Neural cell (in vitro differentiated cells): ENCODE results near the gene FUS. TPM values are rescaled to one million over a fixed set of nuclear protein-coding genes. Genes with fewer than 3 reads are reported as not detected.
"Not testable (repeated sequence)": the region's sequence is repeated elsewhere in the genome, so short reads cannot be mapped to it uniquely, and the experiment has no call there.

ENCODE experiments used
- H2AFZ ChIP-seq: fragments of 200-600, 300-800 bp; sonication (generic), shearing (Covaris generic); 2 replicates; pipeline ENCODE4 v1.6.0; 2014; ENCODE audit warnings: low read depth, mild to moderate bottlenecking, antibody characterized with exemption, low read length, moderate library complexity
- H3F3A ChIP-seq: fragments of 200-600 bp; shearing (Covaris generic); 2 replicates; pipeline ENCODE4 v1.6.1; 2016; ENCODE audit warnings: mild to moderate bottlenecking, moderate library complexity, mixed read lengths, antibody characterized with exemption, low read length; ENCODE audit not compliant: insufficient read depth, poor library complexity, severe bottlenecking
- H3K27ac ChIP-seq: fragments of 200-600, 300-800 bp; sonication (generic), shearing (Covaris generic); 2 replicates; pipeline ENCODE4 v1.5.1; 2014; ENCODE audit warnings: mild to moderate bottlenecking, low read length, moderate library complexity
- H3K27me3 ChIP-seq: fragments of 300-800, 200-600 bp; sonication (generic), shearing (Covaris generic); 2 replicates; pipeline ENCODE4 v1.6.0; 2014; ENCODE audit warnings: mild to moderate bottlenecking, low read depth, low read length, moderate library complexity; ENCODE audit not compliant: insufficient read depth
- H3K36me3 ChIP-seq: fragments of 300-800, 200-600 bp; sonication (generic), shearing (Covaris generic); 2 replicates; pipeline ENCODE4 v1.5.1; 2014; ENCODE audit warnings: mild to moderate bottlenecking, antibody characterized with exemption, low read length, moderate library complexity; ENCODE audit not compliant: insufficient read depth
- H3K4me2 ChIP-seq: fragments of 300-800, 200-600 bp; sonication (generic), shearing (Covaris generic); 2 replicates; pipeline ENCODE4 v1.6.0; 2014; ENCODE audit warnings: mild to moderate bottlenecking, low read length
- H3K4me3 ChIP-seq: fragments of 300-800, 200-600 bp; sonication (generic), shearing (Covaris generic); 2 replicates; pipeline ENCODE4 v1.5.1; 2014; ENCODE audit warnings: mild to moderate bottlenecking, low read length, moderate library complexity
- H3K79me2 ChIP-seq: fragments of 200-600 bp; shearing (Covaris generic); replicated peaks from 2 replicates; pipeline ENCODE4 v1.6.0; 2014; ENCODE audit warnings: mild to moderate bottlenecking, low read length, moderate library complexity; ENCODE audit not compliant: insufficient read depth
- H3K9ac ChIP-seq: fragments of 300-800, 200-600 bp; sonication (generic), shearing (Covaris generic); 2 replicates; pipeline ENCODE4 v1.6.1; 2016; ENCODE audit warnings: mild to moderate bottlenecking, low read length, mixed read lengths
- H3K9me2 ChIP-seq: fragments of 200-600 bp; shearing (Covaris generic); 2 replicates; pipeline ENCODE4 v1.6.1; 2016; ENCODE audit warnings: mild to moderate bottlenecking, low read length, mixed read lengths; ENCODE audit not compliant: insufficient read depth
- H3K9me3 ChIP-seq: fragments of 200-600, 300-800 bp; sonication (generic), shearing (Covaris generic); 2 replicates; pipeline ENCODE4 v1.6.1; 2016; ENCODE audit warnings: mild to moderate bottlenecking, mixed run types, low read length, moderate library complexity, mixed read lengths
- H4K20me1 ChIP-seq: fragments of 200-600 bp; shearing (Covaris generic); 2 replicates; pipeline ENCODE4 v1.6.1; 2016; ENCODE audit warnings: mild to moderate bottlenecking, mixed run types; ENCODE audit not compliant: insufficient read depth
- CTCF ChIP-seq: fragments of 450-650 bp; IDR thresholded peaks from 2 replicates; pipeline ENCODE4 v1.5.1; 2014; ENCODE audit warnings: antibody characterized with exemption, mild to moderate bottlenecking, moderate library complexity; ENCODE audit not compliant: poor library complexity, severe bottlenecking
- EP300 ChIP-seq: fragments of 450-650 bp; conservative IDR thresholded peaks from 2 replicates; pipeline ENCODE4 v1.6.1; 2014; ENCODE audit warnings: antibody characterized with exemption, mild to moderate bottlenecking, moderate library complexity; ENCODE audit not compliant: poor library complexity, severe bottlenecking
- EZH2 ChIP-seq: fragments of 200-600, 300-800 bp; shearing (Covaris generic), sonication (generic); IDR thresholded peaks from 2 replicates; pipeline ENCODE4 v1.6.1; 2014; ENCODE audit warnings: antibody characterized with exemption, low read length, borderline replicate concordance, mild to moderate bottlenecking; ENCODE audit not compliant: insufficient read depth, poor library complexity, severe bottlenecking
- MXI1 ChIP-seq: fragments of 450-650 bp; conservative IDR thresholded peaks from 2 replicates; pipeline ENCODE4 v1.6.1; 2014; ENCODE audit warnings: antibody characterized with exemption, mild to moderate bottlenecking; ENCODE audit not compliant: poor library complexity, severe bottlenecking
- POLR2AphosphoS5 ChIP-seq: IDR thresholded peaks from 2 replicates; pipeline ENCODE4 v1.6.1; 2012
- RAD21 ChIP-seq: fragments of 450-650 bp; conservative IDR thresholded peaks from 2 replicates; pipeline ENCODE4 v1.6.1; 2014; ENCODE audit warnings: antibody characterized with exemption, mild to moderate bottlenecking, moderate library complexity
- REST ChIP-seq: IDR thresholded peaks from 2 replicates; pipeline ENCODE4 v1.6.1; 2012; ENCODE audit warnings: borderline replicate concordance
- SMC3 ChIP-seq: fragments of 450-650 bp; conservative IDR thresholded peaks from 2 replicates; pipeline ENCODE4 v1.6.1; 2014; ENCODE audit warnings: antibody characterized with exemption, mild to moderate bottlenecking, moderate library complexity; ENCODE audit not compliant: poor library complexity
- TAF1 ChIP-seq: IDR thresholded peaks from 2 replicates; pipeline ENCODE4 v1.6.1; 2012; ENCODE audit warnings: low read depth
- polyA plus RNA-seq: library from polyadenylated mRNA; depleted of rRNA; stranded (reverse); fragments of >200 nt; gene quantifications from 2 replicates; pipeline ENCODE4 v1.2.3, GENCODE V29; 2014

Gene FUS
- polyA plus RNA-seq, 1 donor from 2014 or later: 54.3 TPM

- no peaks in the 10 kb centered on the region for H3F3A ChIP-seq
- no peak overlapping the region for H2AFZ ChIP-seq
- H3K9ac ChIP-seq: no peak overlapping the region
- no peak overlapping the region for H3K4me2 ChIP-seq
- H4K20me1 ChIP-seq: peaks cover 6% of the 10 kb centered on the region
- H3K27ac ChIP-seq: no peak overlapping the region
- H3K27me3 ChIP-seq: peaks cover 24% of the 10 kb centered on the region
- no peak for TF ChIP-seq REST
- TF ChIP-seq POLR2AphosphoS5: no peak
- TF ChIP-seq RAD21: no peak
- TF ChIP-seq MXI1: no peak
- no peak for TF ChIP-seq SMC3
- TF ChIP-seq EZH2: no peak
- H3K36me3 ChIP-seq: peaks cover 9% of the 10 kb centered on the region
- no peaks in the 10 kb centered on the region for H3K9me3 ChIP-seq
- H3K4me3 ChIP-seq: no peak overlapping the region
- H3K9me2 ChIP-seq: no peaks in the 10 kb centered on the region
- H3K79me2 ChIP-seq: no peaks in the 10 kb centered on the region
Observed at GRCh38 chr16:31198207-31198882, 18.4 kb downstream of the FUS start.

- no peak overlapping the region for H3K9ac ChIP-seq
- no peak for TF ChIP-seq MXI1
- TF ChIP-seq REST: no peak
- no peak for TF ChIP-seq POLR2AphosphoS5
- TF ChIP-seq EP300: no peak
- no peak for TF ChIP-seq TAF1
- TF ChIP-seq SMC3: no peak
- no peak for TF ChIP-seq CTCF
- no peak for TF ChIP-seq RAD21
- no peak for TF ChIP-seq EZH2
- H3K36me3 ChIP-seq: peaks cover 8% of the 10 kb centered on the region
- no peak overlapping the region for H3K4me2 ChIP-seq
- no peaks in the 10 kb centered on the region for H3K79me2 ChIP-seq
- H3F3A ChIP-seq: no peaks in the 10 kb centered on the region
- no peak overlapping the region for H3K27ac ChIP-seq
- H2AFZ ChIP-seq: no peak overlapping the region
- H4K20me1 ChIP-seq: peaks cover 2% of the 10 kb centered on the region
- no peaks in the 10 kb centered on the region for H3K9me3 ChIP-seq
- peaks cover 27% of the 10 kb centered on the region for H3K27me3 ChIP-seq
- no peak overlapping the region for H3K4me3 ChIP-seq
- H3K9me2 ChIP-seq: no peaks in the 10 kb centered on the region
Observed at GRCh38 chr16:31199430-31200041, 19.6 kb downstream of the FUS start.

- not testable (repeated sequence) for H3K4me2 ChIP-seq, H3F3A ChIP-seq, H2AFZ ChIP-seq, H4K20me1 ChIP-seq, H3K9me3 ChIP-seq, H3K79me2 ChIP-seq, H3K9me2 ChIP-seq, H3K27ac ChIP-seq, H3K36me3 ChIP-seq, H3K4me3 ChIP-seq, H3K9ac ChIP-seq
- peaks cover 27% of the 10 kb centered on the region for H3K27me3 ChIP-seq
Observed at GRCh38 chr16:31200111-31200510, 20.2 kb downstream of the FUS start.
